Kidney capillary endothelial cell (primary cell): ENCODE data around the gene IFI16.
"Not testable (repeated sequence)": the region's sequence is repeated elsewhere in the genome, so short reads cannot be mapped to it uniquely, and the experiment has no call there.

Experiments used
- DNase-seq: peaks from one replicate; pipeline ENCODE4 v3.0.0-alpha.2; 2018; ENCODE audit warnings: low spot score

IFI16 gene

DNA sequence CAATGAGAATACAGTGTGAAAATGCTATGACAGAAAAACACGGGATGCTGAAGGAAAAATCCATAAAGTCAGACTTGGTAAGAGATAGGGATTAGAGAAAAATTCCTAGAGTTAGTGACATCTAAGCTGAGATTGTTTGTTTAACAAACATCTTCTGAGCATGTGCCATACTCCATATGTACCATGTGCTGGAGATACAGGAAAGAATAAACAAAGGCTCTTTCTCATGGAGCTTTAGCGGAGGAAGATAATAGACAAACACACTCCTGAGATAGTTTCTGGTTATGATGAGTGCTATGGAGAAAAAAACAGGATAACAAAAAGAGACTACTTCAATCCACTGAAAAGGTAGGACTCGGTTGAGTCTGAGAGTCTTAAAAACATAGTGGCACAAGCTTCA lies 88.9 kb downstream of the IFI16 start:
- DNase-seq, result no peak

DNA sequence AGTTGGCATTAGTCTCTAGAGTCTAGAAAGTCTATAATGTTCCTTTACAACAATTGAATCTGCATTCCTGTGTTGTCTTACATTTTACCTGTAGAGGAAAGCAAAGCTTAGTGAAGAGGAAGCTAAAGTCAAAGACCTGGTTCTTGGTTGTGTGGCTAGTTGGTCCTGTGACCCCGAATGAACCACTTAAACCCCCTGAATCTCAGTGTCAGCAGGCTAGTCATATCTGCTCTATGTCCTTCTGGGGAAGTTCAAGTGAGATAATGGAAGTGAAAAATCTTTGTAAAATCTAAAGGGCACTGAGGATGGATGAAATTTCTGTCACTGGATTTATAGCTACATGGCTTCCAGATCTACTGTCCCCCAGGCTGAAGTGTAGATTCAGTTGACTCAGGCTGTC lies 90.9 kb downstream of the IFI16 start:
- no peak for DNase-seq

DNA sequence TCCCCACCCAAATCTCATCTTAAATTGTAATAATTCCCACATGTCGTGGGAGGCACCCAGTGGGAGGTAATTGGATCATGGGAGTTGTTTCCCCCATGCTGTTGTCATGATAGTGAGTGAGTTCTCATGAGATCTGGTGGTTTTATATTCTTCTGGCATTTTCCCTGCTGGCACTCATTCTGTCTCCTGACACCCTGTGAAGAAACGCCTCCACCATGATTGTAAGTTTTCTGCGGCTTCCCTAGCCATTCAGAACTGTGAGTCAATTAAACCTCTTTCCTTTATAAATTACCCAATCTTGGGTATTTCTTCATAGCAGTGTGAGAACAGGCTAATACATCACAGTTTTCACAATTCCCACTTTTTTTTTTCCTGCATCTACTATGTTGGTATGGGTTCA lies 93.3 kb downstream of the IFI16 start:
- not testable (repeated sequence) for DNase-seq
